Head of caudate nucleus (tissue), 42 donors: Measurements from ENCODE around the gene FAM222B.
A peak's percentile ranks its signal among the peaks of the same experiment; 100 is the strongest.
"Not testable (repeated sequence)": the region's sequence is repeated elsewhere in the genome, so short reads cannot be mapped to it uniquely, and the experiment has no call there.

ENCODE experiments used
- DNase-seq, 42 donors: peaks; one replicate each; pipeline versions ENCODE4 v3.0.0 to v3.0.0-alpha.2; 2020 to 2021; ENCODE audit warnings: mixed read lengths in 7 of 42
- intact Hi-C: fragments of 100-400 bp; cut with DNase I; formaldehyde crosslinking; loops from one replicate; pipeline ENCODE4 v1.15.0; 2022

FAM222B gene

GRCh38 chr17:28741358-28742349 lies 100.9 kb downstream of the FAM222B start:
- intact Hi-C loops: no loop called here

GRCh38 chr17:28740406-28741357 lies 101.9 kb downstream of the FAM222B start:
- intact Hi-C loops: no loop called here
- DNase-seq: no peak

More at GRCh38 chr17:28741358-28742349, 100.9 kb downstream of the FAM222B start:
- peak in 1 of 42 donors; percentile 37 for DNase-seq

GRCh38 chr17:28738680-28739384 lies 103.8 kb downstream of the FAM222B start:
- intact Hi-C loops: no loop called here
- DNase-seq: no peak

GRCh38 chr17:28737770-28738679 lies 104.6 kb downstream of the FAM222B start:
- intact Hi-C loops: no loop called here
- no peak for DNase-seq

- intact Hi-C loops: no loop called here
- DNase-seq: no peak
Observed at GRCh38 chr17:28737316-28737715, 105.3 kb downstream of the FAM222B start.

- DNase-seq, intact Hi-C loops: not testable (repeated sequence)
Observed at GRCh38 chr17:28735913-28736769, 106.4 kb downstream of the FAM222B start.

- intact Hi-C loops: no loop called here
- no peak for DNase-seq
Observed at GRCh38 chr17:28735242-28735722, 107.3 kb downstream of the FAM222B start.

GRCh38 chr17:28734712-28735241 lies 107.8 kb downstream of the FAM222B start:
- no peak for DNase-seq
- intact Hi-C loops: no loop called here

- no peak for DNase-seq
- intact Hi-C loops: no loop called here
Observed at GRCh38 chr17:28733346-28733745, 109.2 kb downstream of the FAM222B start.

GRCh38 chr17:28729950-28730330 lies 112.7 kb downstream of the FAM222B start:
- DNase-seq: no peak
- intact Hi-C loops: loop anchor here (2.0 to 10.0 kb wide), 3 partner anchors 15 to 222 kb away; partner anchors contain the start of genes DHRS13, PHF12 and TRAF4

- intact Hi-C loops: loop anchor here (2.0 to 10.0 kb wide), 3 partner anchors 16 to 224 kb away; partner anchors contain the start of genes DHRS13, PHF12 and TRAF4
- DNase-seq: peak; percentile 89 to 98 (median 95)
Observed at GRCh38 chr17:28728364-28729200, 114.0 kb downstream of the FAM222B start, which contains the start of gene NEK8. Gene NEK8, plus strand, starts transcription at chr17:28728788. Its CDS starts 26 bp downstream, at chr17:28728814.

- DNase-seq: peak; percentile 86 to 97 (median 93)
- intact Hi-C loops: loop anchor here (5.0 to 10.0 kb wide), 2 partner anchors 178 to 225 kb away; partner anchors contain the start of genes DHRS13 and PHF12
Observed at GRCh38 chr17:28726627-28727491, 115.7 kb downstream of the FAM222B start.

- intact Hi-C loops: loop anchor here (5.0 to 10.0 kb wide), 2 partner anchors 179 to 226 kb away; partner anchors contain the start of genes DHRS13 and PHF12
- DNase-seq: peak in 29 of 42 donors; percentile 30 to 81 (median 59)
Observed at GRCh38 chr17:28726226-28726626, 116.4 kb downstream of the FAM222B start, which contains the start of gene TLCD1. Gene TLCD1, minus strand, starts transcription at chr17:28726233. Its CDS starts 136 bp downstream, at chr17:28726097.
